HG03175 (cell line): ENCODE data around the gene DNER.
"Not testable (repeated sequence)": the region's sequence is repeated elsewhere in the genome, so short reads cannot be mapped to it uniquely, and the experiment has no call there.

Experiments
- ATAC-seq: cut with Tn5 transposase; IDR thresholded peaks from one replicate; pipeline ENCODE4 v1.9.1; 2021; ENCODE audit warnings: mild to moderate bottlenecking, moderate library complexity; ENCODE audit not compliant: unreplicated experiment

The DNER gene

DNA sequence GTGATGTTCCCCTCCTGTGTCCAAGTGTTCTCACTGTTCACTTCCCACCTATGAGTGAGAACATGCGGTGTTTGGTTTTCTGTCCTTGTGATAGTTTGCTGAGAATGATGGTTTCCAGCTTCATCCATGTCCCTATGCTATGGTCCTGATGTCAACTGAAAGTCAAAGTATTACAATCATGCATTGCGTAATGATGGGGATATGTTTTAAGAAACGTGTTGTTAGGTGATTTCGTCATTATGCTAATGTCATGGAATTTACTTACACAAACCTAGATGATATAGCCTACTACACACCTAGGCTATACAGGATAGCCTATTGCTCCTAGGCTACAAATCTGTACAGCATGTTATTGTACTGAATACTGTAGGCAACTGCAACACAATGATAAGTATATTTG is 207.7 kb downstream of the DNER start:
- not testable (repeated sequence) for ATAC-seq

DNA sequence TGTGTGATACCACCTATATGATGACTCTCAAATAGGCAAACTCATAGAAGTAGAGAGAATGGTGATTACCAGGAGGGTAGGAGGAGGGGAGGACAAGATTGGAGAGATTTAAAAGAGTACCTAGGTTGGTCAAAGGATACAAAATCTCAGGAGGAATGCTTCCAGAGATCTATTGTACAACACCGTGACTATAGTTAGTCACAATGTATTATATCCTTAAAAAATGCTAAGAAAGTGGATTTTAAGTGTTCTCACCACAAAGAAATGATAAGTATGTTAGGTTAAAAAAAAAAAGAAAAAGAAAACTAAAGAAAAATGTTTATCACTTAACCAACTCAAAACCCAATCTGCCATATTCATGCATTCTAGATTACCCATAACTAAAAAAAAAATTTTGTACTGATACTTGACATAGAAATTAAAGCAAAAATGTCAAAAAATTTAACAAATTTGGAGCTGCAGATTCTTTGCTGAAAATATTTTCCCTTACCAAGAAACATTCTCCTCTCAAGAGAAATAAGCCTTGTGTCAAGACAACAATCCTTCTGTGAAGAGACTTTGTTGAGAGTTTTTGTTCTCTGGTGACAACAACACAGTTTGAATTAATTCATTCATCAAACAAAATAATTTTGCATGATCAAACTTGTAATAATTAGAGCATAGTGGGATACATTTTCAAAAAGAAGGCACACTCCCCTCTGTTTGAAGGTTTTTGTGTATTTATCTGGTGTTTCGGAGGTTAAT is 213.1 kb downstream of the DNER start:
- no peak for ATAC-seq

DNA sequence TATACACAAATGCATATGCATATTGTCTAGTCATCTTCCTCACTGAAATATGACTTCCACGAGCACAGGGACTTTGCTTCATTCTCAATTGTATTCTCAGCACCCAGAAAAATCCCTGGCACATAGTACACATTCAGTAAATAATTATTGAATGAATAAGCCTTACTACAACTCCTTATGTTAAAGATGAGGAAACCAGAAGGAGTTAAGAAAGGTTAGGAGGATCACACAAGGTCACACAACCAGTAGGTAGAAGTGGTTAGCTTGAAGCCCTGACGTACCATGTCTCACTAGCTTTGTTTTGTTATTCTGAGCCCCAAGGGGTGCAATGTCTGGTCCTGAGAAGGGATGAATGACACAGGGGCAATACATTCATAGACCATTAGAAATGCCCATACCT is 222.3 kb downstream of the DNER start:
- no peak for ATAC-seq

DNA sequence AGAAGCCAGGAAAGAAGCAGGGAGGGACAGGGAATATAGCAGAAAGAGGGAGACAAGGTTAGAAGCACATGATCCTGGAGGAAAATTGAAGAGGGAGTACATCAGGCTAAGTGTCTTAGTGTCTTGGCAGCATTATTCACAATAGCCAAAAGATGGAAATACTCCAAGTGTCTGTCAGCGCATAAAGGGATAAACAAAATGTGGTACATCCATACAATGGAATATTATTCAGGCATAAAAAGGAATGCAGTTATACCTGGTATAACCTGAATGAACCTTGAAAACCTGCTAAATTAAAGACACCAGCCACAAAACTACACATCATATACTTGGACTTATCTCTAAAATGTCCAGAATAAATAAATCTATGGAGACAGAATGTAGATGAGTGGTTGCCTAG is 224.2 kb downstream of the DNER start:
- ATAC-seq, result no peak

DNA sequence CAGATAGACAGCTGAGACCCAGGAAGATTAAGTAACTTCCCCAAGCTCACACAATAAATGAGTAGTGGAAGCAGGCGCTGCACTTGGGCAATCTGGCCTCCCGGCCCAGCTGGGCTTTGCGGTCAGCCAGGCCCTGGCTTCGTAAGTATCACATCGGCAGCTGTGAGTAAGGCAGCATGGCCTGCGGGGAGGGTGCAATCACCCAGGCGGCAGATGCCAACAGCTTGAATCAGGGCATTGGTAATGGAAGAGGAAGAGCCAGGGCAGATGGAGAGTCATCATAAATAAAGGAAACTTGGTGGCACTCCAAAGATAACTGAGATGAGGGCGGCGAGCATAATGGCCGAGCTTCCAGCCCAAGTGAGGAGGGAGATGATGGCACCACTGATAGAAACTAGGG is 225.3 kb downstream of the DNER start:
- no peak for ATAC-seq

DNA sequence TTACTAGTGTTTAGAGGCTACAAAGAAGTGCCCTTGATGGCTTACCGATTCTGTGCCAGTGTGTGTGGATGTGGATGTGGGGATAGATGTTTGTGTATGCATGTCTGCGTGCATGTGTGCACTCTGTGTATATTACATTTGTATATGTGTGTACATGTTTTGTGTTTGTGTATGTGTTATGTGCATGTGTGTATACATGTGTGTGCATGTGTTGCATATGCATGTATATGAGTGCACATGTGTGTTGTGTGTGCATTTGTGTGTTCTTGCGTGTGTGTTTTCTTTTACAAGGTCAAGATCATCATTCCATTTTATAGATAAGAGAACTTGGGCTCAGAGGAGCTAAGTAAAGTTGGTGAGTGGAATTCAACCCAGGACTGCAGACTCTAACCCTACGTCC is 226.1 kb downstream of the DNER start:
- ATAC-seq, result no peak

DNA sequence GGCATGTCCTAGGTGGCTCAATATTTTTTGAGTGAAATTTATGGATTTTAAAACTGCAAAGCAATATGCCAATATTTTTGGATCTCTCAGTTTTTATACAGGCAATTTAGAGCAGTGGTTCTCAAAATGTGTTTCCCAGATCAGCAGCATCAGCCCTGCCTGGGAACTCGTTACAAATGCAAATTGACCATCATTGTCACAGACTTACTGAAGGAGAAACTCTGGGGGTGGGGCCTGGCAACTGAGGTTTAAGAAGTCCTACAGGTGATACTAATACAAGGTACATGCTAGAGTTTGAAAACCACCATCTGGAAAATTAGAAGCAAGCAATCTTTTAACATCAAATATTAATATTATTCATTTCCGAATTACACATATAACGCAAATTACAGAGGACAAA is 227.7 kb downstream of the DNER start:
- no peak for ATAC-seq

DNA sequence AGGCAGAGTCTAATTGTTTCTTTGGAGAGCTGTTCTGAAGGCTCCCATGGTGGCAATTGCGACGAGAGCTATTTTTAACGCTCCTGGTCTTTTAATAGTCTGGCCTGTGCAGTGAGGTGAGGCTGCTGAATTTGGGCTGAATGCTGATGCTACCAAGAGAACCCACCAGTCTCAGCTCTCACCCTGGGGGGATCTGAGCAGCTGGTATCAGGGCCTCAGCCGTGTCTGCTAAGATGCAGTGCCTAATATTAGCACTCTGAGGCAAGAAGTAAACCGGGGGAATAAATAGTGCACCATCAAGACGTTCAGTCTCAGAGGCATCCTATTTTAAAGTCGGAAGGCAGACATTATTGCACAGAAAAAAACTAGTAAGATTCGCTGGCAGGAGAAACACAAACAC is 228.5 kb downstream of the DNER start:
- ATAC-seq, result no peak

DNA sequence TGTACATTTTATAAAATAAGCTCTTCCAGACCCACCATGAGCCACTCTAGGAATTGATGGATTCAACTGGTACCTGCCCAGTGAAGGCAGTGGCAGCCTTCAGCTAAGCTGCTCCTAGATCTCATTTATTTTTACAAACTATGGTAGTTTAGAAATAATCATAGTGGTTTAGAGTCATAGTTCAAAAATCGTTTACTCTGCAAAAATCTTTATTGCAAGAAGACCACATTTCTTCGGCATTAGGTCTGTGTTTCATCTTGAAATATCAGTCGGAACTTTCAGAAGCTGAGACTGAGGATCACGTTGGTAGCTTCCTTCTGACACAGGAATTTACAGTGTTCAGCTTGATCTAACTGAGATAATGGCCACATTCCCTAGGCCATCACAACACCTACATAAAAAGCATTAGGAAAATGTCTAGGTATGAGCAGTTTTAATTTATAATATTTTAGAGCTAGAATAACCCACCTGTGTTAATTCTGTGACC is 237.0 kb downstream of the DNER start:
- ATAC-seq, result no peak

DNA sequence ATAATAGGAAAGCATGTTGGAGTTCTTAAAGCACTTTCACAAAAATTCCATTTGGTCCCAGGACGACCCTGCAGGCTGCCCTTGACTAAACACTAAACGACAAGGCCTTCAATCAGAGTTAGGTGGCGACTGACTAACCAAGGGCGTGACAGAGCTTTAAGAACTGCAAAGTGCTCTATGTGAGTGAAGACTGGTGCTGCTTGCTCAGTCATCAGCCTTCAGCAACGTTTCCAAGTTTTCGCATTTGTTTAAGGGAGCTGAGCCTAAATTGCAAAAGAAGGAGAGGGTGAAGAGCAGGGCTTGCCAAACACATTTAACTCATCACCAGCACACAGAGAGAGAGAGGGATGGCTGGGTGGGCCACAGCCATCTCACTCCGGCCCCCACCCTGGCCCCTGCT is 238.6 kb downstream of the DNER start:
- ATAC-seq, result no peak

DNA sequence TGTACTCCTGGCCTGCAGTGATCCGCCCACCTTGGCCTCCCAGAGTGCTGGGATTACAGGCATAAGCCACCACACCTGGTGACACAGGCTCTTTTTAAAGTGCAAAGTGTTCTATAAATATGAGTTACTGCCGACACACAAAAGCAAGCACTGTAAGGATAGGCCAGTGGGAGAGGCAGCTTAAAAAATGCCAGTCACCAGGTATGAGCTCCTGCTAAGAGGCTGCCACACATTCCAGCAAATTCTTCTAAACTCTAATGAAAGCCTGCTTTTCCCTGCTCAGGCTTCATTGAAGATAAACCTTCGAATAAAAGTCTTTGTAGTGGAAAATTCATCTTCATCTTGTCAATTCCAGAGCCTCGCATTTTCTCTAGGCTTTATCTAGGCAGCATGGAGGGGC is 240.2 kb downstream of the DNER start:
- ATAC-seq, result no peak

DNA sequence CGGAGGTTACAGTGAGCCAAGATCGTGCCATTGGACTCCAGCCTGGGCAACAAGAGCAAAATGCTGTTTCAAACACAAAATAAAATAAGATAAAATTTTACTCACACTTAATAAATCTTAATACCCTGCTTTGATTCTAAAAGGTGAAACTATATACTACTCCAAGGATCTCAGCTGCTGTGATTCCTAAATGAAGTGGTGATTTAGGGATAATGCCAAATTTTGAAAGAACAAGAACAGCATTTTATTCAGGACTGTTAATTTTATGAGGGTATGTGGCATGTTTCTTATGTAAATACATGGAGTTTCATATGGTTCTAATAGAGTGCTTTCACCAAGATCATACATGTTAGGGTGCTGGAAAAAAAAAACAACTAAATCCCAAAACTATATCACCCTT is 243.6 kb downstream of the DNER start:
- no peak for ATAC-seq

DNA sequence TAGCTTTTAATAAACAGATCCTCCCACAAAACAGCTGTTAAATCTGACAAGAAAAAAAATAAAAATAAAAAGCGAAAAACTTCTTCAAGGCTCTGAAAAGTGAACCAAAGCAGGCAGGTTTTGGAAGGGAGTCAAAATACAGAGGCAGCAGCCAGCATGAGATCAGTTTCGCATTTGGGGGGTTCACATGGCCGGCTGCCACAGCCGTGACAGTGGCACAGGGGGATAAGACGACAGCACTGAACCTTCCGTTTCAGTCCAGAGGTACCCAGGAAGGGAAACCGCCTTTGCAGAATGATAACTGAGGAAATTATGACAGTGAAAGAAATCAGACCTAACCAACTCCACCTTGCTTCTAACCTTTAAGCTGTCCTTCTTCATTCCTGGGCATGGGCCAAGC is 246.6 kb downstream of the DNER start:
- ATAC-seq, result no peak

DNA sequence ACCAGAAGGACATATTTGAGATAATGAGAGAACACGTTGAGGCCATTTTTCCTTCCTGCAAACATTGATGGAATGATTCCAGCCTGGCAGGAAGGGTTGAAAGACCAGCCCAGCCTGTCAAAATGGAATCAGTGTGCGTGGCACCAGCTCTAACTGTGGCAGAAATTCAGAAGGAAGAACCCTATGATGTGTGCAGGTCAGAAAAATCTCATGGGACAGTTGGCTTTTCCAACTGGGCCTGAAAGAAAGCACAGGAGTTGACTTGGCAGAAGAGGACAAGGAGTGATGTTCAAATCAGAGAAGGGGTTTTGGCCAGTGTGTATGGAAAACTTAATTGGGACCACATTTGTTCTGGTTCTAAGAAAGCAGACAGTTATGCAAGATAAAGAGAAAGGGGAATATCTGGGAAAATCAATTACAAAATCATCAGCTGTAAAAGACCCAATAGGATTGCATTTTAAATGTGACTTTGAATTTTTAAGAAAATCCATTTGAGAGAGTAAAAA is 250.5 kb downstream of the DNER start:
- no peak for ATAC-seq

DNA sequence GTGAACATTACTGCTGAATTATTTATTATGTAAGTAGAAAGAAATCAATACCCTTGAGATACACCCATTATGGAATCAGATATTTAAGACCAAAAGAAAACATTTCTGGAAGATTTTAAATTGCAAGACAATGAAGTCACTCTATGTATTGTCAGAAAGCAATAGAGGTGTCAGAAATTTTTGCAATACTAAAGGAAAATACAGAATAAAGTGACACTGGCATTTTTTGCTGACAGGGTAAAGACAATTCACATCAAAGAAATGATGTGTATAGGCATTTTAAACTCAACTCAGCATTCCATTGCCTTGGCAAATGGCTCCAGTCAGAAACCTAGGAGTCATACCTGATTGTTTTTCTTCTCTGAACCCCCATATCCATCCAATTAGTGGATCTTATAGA is 252.2 kb downstream of the DNER start:
- no peak for ATAC-seq

DNA sequence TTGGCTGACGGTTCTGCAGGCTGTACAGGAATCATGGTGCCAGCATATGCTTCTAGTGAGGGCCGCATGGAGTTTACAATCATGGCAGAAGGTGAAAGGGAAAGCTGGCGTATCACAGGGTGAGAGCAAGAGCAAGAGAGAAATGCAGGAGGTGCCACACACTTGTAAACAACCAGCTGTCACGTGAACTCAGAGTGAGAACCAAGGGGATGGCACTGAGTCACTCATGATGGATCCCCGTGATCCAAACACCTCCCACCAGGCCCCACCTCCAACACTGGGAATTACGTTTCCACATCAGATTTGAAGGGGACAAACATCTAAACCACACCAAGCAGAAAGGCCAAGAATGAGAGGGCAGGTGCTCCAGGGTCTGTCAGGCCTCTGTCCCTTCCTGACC is 258.3 kb downstream of the DNER start:
- ATAC-seq, result no peak

DNA sequence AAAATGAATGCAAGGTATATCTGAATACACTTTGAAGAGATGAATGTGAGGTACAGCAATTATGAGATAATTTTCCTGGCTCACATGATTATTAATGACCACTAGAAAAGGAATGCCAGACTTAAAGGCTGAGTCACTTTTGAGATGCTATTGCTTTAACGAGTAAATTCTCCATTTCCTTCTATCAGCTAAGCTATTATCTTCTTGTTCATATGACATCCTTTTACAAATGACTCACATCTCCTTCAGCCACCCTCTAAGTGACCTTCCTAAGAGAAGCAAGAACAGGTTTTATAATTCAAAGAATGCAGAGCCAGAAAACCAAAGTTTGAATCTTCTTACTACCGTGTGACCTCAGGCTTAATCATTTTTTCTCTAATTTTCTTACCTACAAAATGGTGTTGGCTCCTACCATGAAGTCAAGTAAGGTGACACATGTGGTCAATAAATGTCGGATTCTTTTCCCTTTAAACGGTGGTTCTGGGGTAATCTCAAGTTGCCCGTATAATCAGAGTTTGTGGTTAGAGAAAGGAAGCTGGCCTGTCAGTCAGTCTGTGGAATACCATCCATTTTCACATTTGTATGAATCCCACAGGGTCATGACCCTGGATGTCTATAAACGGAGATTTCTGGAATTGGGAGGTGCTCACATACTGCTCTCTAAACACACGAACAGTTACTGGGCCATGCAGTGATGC is 259.3 kb downstream of the DNER start:
- ATAC-seq, result no peak

DNA sequence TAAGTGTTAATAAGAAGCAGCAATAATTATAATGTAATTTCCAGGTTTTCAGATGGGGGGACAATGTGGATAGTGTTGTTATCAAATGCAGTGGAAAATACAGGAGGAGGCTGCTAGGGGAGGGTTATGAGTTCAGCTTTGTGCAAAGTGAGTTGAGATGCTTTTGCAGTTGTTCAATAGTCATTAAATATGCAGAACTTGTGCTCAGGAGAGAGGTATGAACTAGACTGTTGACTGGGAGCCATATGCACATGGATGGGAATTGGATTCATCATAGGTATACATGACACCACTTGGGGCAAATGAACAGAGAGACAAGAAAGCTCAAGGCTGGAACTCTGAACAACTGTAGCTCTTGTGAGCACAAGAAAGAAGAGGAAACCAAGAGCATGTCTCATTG is 261.1 kb downstream of the DNER start:
- no peak for ATAC-seq

DNA sequence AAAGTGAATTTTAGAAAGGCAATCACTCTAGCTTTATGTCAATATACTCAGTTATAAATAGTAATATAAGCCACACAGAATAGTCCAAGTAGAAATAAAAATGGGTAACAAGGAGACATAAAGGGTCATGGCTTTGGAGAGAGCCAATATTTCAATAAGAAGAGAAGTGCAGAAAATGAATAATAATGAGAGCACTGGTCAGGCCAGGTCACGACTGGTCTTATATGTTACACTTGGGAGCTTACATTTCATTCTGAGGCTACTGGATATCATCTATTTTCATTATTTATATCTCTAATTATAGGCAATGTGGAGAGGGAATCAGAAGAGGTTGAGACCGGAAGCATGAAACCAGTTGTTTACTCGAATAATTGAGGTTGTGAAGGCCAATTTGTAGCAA is 262.5 kb downstream of the DNER start:
- no peak for ATAC-seq

DNA sequence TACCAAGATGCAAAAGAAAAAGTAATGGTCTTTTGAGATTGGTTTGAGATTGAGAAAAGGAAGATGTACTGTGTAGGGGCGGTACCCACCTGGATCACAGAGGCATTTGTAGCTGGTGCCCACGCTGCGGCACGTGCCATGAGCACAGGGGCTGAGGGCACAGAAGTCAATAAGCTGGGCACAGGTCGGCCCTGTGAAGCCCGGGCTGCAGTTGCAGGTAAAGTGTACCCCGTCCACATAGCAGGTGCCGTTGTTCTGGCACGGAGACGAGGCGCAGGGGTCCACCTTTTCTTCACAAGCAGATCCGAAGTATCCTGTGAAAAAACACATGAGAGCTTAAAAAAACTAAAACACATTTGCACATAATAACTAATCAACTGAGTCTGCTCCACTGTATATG is 267.1 kb downstream of the DNER start:
- ATAC-seq, result no peak

DNA sequence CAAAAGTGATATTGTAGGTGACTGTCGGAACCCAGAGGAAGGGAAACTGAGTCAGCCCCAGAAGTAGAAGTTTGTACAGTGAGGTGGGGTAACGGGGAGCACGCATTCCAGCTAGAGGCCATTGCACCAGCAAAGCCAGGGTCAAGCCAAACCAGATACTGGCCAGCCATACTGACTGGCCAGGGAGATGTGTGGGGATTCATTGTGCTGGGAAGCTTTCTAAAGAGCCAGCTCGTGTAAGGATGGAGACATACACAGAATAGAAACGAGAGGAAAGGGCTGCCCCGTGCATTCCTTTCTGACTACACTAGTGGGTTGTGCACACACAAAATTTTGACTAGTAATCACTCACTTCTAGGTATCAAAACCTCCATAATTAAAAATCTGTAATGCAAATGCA is 268.0 kb downstream of the DNER start:
- no peak for ATAC-seq

DNA sequence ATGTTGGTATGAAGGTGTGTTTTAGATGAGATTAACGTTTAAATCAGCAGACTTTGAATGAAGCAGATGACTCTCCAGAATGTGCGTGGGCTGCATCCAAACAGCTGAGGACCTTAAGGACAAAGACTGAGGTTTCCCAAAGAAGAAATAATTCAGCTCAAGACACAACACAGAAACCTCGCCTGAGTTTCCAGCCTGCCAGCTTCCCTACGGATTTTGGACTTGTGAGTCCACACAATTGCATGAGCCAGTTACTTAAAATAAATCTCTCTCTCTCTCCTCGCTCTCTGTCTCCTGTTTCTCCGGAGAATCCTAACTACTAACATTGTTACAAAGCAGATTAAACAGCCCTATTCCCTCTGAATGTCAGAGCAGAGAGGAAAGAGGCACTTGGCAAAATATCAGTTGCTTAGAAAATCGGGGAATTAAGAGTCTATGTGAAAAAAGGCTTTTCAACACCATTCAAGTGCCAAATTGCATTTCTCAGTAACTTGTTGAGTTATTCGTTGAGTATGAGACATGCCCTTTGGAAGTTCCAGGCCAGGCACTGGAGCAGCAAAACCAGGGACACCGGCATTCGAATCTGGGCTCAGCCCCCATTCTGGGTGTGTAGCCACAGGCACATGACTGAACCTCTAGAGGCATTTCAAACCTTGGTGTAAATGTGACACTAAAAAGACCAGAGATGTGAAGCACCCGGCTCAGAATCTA is 268.7 kb downstream of the DNER start:
- no peak for ATAC-seq
